GM19035 (cell line): Measurements from ENCODE around the gene FRMD1.

Experiments used
- ATAC-seq: cut with Tn5 transposase; IDR thresholded peaks from one replicate; pipeline ENCODE4 v1.9.1; 2021; ENCODE audit not compliant: unreplicated experiment

Gene FRMD1

DNA sequence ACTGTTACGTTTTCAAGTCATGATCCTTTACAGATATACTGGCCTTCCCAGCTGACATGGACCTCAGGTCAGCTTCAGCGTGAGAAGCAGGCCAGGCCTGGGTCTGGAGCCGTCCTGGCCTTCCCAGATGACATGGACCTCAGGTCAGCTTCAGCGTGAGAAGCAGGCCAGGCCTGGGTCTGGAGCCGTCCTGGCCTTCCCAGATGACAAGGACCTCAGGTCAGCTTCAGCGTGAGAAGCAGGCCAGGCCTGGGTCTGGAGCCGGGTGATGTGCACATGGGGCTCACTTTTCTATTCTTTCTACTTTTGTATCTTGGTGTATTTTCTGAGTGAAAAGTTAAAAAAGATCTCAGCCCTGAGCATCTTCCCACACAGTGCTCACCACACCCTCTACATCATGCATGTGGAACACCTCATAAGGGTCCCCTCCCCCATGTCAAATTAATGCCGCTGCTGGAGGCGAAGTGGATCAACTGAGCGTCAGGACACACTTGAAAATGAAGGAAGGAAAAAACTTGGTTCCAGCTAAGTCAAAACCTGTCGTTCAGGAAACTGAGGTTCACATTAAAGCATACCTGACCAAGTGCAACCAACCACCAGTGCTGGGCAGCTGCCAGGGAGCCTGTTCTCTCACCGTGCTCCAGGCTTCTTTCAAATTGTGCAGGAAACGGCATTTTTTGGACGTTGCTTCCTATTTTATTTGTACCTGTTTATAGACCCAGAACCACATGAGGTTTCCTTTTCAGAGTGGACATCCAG, 49.4 kb downstream of the FRMD1 start:
- no peak for ATAC-seq

DNA sequence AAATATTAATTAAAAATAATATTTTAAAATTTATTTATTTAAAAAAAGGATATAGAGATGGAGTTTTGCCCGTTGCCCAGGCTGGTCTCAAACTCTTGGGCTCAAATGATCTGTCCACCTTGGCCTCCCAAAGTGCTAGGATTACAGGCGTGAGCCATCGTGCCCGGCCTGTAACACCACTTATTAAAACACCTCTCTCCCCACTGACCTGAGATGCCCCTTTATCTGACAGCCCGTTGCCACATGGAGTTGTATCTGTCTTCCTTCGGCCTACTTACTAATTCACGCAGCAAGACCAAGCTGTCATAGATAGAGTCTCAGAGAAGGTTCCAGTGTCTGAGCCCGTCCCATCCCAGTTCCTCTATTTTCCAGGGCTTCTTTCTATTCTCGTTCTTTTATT, 50.8 kb downstream of the FRMD1 start:
- no peak for ATAC-seq

DNA sequence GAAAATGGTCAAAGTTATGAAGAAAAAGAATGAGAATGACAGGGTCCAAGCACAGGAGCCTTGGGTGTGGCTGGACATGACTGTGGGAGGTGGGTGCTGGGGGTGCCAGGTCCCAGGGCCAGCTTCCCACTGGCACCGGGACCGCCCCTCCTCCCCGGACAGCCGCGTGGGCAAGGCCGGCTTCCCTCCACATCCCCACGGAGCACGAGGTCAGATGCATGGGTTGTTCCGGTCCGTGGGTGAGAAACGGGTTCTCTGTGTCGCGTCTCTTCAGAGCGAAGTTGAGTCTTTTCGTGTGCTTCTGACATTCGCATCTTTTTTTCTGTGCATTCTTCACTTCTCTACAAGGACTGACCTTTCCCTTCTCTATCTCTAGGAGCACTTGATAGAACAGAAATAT, 51.5 kb downstream of the FRMD1 start:
- ATAC-seq, result no peak

DNA sequence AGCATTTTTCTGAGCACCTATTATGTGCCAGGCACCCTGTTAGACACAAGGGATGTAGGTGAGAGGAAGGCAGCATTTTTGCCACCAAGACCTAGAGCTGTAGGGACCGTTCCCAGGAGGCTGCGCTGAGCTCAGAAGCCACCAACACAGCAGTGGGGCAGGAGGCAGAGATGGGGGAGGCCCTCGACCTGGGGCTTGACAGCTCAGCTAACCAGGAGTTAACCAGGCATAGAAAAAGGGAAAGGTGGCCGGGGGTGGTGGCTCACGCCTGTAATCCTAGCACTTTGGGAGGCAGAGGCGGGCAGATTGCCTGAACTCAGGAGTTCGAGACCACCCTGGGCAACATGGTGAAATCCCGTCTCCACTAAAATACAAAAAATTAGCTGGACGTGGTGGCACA, 52.1 kb downstream of the FRMD1 start:
- no peak for ATAC-seq

DNA sequence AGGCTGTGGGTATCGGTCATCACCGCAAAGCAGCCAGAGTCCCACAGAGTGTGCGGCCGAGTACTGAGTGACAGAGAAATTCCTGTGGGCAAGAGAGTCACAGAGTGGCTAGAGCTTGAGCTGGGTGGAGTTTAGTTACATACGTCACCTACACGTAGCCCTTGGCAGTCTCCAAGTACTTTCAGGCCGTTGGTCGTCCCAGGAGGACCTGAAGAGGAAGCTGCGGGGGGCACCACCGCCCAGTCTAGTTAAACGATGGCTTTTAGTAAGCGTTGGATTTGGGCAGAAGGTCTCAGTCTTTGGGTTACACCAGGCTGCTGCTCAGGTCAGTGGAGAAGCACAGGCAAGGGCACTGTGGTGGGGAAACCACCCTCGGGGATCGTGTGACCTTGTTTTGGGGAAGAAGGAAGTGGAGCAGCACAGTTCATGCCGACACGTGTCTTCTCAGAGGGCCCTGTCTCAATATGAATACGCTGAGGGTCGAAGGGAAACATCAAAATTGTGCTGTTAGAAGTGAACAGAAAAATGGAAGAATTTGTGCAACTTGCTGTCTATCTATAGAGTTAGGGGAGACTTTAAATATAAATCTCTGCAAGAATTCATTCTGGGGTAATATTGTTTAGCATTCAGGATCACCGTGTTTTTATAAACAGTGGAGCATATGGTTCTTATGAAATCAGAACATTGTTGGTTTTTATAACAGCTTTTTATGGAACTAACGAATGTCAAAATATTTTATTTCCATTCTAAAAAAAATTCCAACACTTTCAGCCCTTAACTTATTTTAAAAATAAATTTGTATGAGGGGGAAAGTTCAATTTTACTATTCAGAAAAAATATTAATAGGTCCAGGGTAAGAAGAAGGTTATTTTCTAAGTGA, 52.9 kb downstream of the FRMD1 start:
- no peak for ATAC-seq

DNA sequence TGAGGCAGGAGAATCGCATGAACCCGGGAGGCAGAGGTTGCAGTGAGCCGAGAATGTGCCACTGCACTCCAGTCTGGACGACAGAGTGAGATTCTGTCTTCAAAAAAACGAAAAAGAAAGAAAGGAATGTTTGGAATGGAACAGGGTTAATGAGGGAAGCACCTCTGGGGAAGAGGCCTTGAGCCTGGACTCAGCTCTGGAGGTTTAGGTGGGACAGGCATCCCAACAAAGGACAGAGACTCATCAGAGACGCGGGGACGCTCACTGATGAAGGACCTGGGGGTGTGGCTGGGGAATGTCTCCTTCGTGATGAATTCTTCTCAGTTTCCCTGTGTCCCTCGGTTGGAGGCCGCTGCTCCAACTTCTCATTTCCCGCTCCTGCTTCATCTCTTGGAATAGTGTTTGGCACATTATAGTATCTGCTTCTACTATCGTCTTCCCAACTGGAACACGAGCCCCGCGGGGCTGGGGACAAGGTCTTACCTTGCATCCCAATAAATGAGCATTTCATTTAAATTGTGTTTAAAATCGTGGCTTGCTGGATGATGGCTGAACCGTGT, 54.0 kb downstream of the FRMD1 start:
- no peak for ATAC-seq

DNA sequence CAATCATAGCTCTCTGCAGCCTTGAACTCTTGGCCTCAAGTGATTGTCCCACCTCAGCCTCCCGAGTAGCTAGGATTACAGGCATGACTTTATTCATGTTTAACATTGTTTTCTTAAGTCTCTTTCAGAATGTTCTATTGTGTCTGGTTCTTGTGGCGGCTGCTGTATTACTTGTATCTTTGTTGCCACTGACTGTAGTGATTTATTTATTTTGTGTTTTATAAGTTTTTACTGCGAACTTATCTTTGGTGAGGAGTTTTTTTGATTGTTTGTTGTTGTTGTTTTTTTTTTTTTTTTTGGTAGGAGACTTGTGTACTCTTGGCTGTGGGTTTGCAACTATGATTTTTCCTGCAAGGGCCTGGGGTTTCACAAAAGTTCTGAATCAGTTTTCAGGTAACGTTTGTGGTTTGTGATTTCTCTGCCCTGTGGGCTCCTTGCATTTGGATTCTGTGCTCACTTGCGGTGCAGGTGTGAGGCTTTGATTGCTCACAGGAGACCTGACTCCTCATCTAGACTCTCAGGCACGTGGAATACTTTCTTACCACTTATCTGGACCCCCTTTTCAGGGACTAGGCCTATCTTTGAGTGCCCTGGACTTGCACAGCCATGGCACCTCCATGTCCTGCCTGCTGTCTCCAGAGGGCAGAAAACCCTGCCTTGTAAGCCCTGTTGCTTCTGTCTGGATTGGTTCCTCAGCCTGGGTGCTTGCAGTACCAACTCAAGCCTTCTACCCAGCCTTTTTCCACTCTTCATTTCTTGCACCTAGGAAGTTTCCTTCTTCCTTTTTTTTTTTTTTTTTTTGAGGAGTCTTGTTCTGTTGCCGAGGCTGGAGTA, 56.3 kb downstream of the FRMD1 start:
- no peak for ATAC-seq

DNA sequence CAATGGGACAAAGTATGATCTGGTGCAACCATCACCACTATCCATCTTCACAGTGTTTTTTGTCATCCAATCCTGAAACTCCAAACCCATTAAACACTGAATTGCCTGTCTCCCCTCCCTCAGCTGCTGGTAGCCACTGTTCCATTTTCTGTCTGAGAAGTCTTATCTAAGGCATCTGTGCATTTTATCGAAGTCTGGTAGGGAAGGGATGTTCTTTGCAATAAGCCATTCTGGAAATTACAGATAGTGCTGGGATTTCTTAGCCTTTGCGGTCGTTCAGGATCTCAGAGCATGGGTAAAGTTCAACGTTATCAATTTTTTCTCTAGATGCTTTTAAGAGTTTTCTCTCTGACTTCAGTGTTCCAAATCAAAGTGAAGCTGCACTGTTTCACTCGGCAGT, 57.4 kb downstream of the FRMD1 start:
- ATAC-seq, result no peak

DNA sequence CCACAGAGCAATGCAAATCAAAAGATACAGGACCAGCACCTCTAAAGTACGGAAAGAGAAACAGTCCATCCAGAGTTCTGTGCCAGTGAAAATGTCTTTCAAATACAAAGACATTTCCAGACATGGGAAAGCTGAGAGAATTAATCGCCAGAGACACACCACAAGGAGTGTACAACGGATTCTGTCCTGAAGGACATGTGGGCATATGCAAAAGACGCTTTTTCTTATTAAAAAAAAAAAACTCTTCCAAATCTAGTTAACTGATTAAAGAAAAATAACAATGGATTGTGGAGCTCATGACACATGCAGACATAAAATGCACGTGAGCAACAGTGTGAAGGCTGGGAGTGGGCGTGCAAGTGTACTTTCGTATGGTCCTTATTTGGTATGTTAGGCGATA, 58.8 kb downstream of the FRMD1 start:
- no peak for ATAC-seq

DNA sequence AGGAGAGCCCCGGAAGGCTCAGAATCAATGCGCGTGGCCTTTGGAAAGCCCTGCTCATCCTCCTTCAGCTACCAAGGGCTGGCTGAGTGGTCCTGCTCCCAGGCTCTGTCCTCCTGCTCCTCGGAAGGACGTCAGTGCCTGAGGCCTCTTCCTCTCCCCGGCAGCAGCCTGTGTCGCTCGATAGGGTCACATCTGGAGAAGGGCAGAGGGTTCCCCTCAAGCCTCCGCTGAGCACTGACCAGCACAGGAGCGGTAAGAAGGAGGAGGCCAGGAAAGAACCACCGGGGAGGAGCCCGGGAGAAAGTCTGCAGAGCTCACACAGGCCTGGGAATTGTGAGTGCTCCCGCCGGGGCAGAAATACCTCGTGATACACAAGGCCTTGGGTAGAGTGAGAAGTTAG, 60.3 kb downstream of the FRMD1 start:
- no peak for ATAC-seq

DNA sequence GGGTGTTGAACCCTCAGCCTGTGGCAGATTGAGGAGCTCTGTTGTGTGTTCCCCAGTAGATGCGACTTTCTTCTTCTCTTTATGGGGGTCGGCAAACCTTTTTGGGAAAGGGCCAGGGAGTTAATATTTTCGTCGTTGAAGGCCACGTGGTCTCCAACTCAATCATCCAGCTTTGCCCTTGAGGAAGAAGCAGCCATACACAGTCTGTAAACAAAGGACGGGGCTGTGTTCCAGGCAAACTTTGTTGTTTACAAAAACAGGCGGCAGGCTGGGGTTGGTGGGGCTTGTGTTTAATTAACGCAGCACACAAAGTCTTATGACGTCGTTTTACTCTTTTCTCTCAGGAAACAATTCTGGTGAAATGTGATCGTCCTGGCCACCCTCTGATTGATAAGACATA, 61.4 kb downstream of the FRMD1 start:
- no peak for ATAC-seq

DNA sequence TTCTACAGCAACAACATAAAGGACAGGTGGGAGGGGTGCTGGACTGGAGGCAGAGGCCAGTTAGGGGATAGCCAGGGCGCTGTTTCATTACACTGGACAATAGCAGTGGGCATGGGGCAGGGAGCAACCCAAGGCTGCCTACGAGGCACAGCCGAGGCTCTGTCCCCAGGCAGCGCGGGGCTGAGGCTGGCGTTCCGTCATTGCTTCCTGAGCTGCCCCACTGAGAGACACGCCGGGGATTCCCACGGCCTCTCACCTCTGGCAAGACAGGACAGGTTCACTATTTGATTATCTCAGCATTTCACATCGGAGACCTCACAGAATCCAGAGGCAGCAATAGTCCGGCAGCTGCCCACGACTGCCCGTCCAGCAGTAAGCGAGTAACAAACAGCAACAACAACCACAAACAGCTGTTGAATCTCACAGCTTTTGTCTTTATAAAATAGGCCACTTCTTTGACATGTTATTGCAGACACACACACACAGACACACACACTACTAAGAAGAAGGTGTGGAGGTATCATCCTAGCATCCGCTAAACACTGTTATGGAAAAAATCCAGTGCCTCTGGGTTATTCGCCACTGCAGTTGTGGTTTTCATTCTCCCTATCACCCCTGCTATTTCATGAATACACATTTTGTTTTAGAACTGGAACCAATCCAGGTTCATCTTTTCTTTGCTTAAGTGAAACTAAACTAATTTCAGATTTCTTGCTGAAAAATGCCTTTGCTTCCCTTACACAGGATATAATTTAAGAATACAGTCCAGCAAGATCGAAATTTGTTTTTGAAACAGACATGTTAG, 62.1 kb downstream of the FRMD1 start:
- ATAC-seq, result no peak

DNA sequence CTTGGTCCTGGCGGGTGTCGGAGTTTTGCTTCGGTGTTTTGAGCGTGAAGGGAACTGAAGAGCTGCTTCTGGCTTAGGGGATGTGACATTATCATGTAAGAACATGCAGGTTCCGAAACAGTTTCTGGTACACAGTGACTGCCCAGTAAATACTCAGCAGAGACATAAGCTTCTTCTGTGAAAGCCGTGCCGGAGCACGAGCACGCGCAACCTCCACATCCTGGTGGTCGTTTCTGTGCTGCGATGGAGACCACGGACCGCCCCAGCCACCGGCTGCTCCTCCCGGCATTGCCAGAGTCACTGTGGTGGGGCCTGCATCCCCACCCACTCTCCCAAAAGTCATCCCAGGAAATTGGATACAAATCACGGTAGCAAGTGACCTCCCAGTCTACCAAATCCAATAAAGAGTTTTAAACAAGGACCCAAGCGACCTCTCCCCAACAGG, 62.8 kb downstream of the FRMD1 start:
- ATAC-seq, result no peak

DNA sequence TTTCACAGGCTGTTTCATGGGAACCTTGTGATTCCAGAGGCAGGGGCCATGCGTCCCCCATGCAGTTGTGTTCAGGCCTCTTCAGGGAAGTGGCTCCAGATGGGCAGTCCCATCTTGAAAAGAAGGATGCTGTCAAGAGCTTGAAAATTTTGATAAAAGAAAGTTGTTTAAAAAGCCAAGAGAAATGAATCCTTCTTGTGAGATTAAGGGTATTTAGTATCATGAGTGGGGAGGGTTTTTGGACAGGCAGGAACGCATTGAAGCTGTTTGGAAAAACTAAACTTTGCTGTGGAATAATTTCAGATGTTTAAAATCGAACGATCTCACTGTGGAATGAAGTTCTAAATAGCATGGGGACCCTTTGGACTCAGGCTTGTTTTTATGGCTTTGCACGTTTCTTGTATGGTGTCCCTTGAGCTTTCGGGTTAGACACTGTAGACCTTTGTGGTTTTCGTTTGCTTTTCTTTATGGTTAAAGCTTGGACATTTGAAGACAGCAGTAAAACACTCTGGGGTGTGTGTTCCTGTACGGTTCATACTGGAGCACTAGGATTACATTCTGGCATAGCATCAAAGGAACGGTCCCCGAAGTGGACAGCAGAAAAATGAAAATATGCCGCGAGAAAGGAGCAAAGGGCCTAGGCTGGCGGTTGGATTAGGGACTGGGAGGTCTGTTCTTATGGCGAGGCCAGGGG, 63.4 kb downstream of the FRMD1 start:
- no peak for ATAC-seq

DNA sequence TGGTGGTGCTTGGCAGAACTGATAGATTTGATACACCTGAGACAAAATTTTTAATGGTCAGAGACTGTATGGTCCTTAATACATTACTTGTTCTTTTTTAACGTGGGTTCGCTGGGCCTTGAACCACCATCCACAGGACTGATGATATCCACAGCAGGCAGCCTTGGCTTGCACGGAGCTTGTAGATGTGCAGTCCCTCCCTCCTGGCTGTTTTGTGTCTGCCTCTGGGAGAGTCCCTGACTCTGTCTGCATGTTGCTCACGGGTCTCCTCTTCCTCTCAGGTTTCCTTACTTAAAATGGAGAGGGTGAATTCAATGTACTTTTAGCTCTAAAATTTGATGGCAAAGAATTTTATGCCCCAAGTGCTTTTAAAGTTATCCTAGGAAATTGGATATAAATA, 64.0 kb downstream of the FRMD1 start:
- no peak for ATAC-seq

DNA sequence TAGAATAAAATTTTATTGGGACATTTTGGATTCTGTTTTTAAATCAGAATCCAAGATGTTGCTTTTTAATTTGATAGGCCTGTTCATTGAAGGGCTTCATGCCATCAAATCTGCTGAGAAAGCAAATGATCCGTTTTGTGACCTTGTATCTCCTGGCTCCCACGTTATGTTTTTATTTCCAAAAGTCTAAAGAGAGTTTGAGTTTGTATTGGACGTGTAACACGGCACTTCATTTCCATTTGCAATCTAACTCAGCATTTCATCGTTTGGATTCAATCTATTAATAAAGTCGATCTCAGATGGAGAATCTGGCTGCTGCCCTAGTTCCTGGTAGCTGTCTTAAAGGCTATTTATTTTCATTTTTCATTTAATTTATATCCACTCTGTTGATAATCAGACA, 64.6 kb downstream of the FRMD1 start:
- ATAC-seq, result no peak

DNA sequence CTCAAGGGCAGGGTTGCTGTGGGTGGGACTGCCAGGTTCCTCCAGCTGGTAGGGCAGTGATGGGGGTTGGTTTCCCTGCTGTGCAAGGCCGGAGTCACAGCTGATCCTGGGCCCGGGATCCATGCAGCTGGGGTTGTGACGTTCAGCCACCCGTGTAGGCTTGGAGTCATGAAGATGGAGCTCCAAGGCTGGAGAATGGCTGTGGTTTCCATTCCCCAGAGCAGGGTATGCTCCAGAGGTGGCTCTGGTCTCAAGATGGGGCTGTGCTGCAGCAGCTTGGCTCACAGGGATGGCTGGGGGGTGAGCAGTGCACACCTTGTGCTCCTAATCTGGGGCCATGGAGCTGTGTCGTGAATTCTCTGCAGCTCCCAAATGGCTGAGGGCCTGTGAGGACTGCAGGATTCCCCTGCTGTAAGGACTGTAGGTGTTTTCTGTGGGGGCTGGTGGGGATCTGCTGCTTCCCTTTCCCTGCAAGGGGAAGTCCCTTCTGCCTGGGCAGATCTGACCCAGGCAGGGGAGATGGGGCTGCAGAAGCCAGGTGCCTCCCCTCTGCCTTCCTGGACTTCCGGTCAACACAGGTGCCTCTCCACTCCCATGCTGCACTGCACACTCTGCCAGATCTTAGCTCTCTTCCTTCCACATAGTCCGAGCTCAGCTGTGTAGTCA, 65.6 kb downstream of the FRMD1 start:
- ATAC-seq, result no peak

DNA sequence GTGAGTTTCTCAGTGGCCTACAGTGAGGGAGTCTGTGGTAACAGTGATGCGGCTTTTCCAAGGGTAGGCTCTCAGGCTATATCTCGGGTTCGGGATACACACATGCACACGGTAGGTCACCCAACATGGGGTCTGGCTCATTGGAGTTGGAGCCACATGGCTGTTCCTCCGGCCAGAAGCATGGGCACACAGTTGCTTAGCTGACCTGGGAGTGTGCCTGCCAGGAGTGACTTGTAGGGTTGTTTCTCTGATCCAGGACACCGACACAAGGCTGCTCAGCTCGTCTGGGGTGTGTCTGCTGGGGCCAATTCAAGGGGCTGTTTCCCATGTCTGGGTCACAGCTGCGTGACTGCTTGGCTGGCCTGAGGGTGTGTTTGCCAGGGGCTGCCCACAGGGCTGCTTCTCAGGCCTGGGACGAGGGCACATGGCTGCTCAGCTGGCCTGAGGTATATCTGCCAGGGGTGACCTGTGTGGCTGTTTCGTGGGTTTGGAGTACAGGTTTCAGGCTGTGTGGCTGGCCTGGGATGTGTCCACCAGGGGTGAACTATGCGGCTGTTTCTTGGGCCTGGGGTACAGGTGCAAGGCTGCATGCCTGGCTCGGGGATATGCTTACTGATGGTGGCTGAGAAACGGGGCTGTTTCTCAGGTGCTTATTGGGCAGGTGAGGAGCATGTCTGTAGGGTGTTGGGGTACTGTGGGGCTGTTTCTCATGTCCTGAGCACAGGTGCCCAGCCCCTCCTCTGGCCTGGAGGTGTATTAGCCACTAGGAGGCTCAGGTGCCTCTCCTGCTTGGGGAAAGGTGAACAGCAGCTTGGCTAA, 66.4 kb downstream of the FRMD1 start:
- ATAC-seq, result no peak
